CD4-positive, alpha-beta T cell treated with Interleukin-15 for 4 hours (primary cell): ENCODE data around the gene TMEM9.

Experiments used
- DNase-seq: peaks from one replicate; pipeline ENCODE4 v3.0.0-alpha.2; 2020; ENCODE audit warnings: low spot score

Gene TMEM9

DNA sequence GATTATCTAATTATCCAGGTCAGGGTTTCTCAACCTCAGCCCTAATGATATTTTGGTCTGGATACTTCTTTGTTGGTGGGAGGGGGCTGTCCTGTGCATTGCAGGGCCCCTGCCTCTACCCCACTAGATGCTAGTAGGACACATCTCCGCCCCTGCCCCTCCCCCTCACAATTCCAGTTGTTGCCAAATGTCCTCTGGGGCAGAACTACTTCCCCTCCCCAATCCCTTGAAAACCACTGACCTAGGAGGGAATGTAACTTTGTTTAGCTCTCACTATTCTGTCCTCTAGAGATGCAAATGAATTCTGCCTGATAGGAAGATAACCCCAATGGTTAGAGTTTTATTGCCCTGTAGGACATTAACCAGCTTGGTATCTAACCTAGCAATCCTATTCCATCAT is 50.1 kb downstream of the TMEM9 start:
- no peak for DNase-seq

DNA sequence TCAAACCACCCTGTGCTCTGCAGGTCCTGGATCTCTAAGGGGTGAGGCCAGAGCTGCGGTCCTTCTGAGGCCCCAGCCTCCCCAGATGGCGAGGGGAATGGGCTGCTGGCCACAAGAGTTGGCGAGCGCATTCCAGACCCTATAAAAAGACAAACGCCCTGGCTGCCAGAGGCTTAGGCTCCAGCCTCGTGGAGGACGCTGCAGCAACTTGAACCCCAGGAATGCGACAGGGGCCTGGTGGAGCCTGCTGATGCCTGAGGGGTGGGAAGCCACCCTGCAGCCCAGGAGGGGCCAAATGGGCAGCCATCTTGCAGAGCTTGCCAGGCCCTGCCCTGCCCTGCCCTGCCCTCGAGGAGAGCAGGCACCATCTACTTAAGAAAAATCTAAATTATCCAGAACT is 50.6 kb downstream of the TMEM9 start:
- no peak for DNase-seq

DNA sequence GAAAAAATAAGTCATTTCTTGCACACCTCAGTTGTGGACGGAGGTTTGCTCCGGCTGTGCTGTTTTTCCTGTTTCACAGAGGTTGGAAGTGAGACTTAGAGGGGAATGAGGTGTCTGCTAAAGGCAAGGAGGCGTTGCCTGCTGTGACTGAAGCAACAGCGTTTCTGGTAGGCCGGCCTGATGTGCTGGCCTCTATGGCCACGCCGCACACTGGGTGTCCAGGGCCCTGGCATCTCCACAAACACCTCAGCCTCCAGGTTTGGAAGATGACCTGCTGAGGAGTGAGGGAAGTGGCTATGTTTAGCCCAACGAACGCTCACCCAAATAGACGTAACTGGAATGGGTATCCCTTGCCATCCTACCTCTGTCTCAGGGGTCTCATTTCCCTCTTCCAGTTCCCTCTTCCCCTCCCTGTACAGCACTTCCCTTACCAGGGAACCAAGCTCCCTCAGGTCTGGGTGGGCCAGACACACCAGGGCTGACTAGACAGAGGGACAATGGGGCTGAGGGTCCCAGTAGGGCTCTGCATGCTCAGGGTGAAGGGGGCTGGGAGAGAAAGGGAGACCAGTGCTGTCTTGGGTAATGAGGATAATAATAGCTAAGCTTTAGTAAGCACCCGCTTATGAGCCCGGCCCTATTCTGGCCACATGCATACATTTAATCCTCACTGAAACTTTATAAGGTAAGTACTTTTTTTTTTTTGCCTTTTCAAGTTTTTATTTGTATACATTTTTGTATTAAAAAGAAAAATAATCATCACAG is 53.9 kb downstream of the TMEM9 start:
- no peak for DNase-seq

DNA sequence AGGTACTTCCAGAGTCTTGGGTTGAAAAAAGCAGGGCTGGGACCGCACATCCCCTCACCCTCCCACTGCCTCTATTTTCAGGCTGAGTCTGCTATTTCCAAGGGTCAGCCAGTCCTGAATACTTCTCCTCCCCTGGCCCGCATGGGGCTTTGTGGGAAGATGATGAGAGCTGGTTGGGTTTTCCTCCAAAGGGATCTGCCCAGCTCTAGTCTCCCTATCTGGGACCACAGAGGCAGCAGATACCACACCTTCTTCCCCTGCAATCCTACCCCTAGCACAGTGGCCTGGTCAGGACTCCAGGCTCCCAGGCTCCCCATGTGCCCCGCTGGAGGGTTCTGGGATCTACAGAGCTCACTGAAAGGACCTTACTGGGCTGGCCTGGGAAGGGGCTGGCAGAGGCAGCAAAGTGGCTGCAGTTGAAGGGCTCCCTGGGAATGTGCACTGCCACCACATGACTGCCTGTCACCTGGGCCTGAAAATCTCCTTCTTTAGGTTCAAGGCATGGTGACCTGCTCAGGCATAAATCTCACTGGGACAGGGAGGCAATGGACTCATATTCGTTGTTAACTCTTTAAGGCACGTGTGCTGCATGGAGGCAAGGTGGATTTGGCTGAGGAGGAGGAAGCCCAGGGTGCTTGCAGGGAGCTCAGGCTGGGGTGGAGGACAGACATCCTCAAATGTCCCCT is 55.1 kb downstream of the TMEM9 start:
- DNase-seq, result no peak

DNA sequence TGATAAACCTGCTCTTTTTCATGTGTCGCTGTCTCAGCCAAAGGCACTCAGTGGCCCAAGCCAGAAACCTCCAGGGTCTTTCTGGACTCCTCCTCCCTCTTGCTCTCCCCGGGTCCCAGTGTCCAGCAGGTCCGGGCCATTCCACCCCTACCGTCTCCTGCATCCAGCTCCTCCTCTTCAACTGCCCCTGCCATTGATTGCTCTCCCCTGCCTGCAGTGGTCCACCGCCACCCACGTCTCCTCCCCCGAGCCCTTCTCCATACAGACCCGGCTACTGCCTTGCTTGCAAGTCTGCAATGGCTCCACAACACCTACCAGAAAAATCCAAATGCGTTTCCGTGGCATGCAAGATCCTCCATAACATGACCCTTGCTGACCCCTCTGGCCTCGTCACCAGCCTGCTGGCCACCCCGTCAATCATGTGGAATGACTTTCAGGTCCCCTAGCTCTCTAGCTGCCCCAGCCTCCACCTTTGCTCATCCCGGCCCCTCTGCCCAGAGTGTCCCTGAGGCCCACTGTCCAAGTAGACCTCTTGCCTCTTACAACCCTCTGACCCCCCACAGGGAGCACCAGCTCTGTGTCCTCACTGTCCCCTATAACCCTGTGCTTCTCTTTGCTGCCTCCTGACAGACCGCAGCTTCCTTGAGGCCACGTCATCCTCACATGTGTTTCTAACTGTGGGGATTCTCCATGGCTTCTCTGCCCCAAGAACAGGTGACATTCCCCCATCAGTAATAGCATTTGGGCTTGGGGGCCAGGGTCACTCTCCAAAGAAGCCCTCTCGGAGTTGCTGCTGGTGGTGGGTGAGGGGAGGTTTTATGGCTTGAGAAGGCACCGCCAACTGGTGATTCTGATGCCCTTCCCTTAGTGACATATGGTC is 57.1 kb downstream of the TMEM9 start:
- DNase-seq, result no peak

DNA sequence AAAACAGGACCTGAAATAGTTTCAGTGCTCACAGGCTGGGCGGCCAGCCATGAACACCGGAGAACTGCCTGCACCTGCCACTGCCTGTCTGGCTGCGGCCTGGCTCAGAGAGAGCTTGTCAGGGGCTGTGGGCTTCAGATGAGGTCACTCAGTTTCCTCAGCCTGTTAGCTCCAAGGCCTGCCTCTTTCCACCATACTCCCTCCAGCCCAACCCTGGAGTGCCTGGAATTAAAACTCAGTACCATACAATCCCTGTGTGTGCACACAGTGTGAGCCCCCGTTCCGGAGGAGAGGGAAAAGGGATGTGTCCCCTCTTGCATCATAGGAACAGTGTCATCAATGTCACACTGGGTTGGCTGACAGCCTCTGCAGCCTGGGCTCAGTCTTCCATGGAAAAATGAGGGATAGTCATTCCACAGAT is 58.2 kb downstream of the TMEM9 start:
- DNase-seq, result no peak

DNA sequence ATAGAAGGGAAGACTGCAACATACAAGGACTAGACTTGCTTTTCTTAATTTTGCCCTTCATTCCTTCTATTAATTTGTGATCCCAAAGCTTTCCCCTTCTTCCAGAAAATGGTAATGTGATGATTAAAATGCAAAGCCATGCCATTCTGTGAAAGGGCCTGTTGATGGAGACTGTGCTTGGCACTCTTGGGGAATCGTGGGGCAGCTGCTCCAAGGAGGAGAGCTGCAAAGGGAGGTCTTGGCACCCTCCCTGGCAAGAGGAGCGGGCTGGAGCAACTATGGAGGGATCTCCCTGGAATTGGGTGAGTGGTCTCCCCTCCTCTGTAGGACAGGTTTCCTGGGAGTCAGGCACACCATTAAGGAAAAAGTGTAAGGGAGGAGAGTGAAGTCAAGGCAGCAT is 58.7 kb downstream of the TMEM9 start:
- no peak for DNase-seq

DNA sequence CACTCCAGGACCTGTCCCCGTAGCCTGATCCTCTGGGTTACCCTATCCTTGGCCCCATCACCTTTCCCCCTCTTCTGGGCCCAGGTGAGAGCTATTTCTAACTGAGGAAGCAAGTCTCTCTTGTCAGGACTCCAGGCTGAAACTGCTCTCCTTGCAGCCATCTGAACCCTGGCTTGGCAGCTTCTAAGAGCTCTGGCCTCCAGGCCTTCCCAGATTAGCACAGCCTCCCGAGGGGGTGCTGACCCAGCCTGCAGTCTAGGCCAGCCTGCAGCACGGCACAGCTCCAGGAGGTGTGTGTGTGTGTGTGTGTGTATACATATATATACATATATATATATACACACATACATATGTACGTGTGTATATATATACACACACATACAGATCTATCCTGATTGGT is 59.4 kb downstream of the TMEM9 start:
- DNase-seq, result no peak

DNA sequence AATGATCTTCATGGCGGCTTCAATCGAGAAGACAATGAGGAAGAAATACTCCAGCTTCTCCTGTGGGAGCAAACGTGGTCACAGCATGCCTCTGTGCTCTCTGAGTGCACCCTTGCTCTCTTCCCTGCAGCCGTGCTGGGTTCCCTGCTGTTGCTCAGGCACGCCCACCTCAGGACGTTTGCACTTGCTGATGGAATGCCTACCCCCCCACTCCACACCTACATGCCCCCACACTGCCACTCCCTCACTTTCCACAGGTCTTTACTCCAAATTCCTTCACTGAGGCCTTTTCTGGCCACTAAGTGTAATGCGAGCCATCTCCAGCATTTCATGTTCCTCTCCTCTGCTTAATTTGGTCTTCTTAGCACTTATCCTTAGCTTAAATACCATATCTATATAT is 60.3 kb downstream of the TMEM9 start:
- DNase-seq, result no peak

DNA sequence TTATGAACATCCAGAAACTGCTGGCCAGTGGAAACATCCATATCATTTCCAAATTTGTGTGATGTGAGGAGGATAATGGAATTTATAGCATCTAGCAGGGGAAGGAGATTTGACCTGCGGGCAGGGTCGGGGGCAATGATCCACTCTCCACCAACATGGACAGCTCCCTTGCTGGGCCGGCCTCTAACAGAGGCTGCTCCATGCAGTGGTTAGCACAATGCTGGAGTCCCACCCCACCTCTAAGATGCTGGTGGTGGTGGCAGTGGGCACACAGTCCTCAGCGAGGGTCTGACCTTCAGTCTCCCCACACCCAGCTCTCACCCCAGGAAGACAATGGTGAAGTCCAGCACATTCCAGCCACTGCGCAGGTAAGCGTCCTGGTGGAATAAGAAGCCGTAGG is 60.7 kb downstream of the TMEM9 start:
- DNase-seq, result no peak

DNA sequence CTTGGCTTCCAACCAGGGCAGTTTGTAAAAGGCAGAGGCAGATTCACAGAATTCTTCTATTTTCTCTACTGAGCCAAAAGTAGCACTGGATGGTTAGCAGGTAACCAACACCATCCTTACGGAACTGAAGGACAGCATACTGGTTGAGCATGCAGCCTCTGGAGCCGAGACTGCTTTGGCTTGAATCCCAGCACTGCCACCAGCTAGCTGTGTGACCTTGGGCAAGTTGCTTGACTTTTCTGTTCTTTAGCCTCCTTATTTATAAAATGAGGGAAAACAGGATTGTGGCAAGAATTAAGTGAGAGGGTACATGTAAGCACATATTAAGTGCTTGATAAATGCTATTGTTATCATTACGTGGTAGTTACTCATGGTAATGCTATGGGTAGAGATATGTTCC is 61.5 kb downstream of the TMEM9 start:
- DNase-seq, result no peak

DNA sequence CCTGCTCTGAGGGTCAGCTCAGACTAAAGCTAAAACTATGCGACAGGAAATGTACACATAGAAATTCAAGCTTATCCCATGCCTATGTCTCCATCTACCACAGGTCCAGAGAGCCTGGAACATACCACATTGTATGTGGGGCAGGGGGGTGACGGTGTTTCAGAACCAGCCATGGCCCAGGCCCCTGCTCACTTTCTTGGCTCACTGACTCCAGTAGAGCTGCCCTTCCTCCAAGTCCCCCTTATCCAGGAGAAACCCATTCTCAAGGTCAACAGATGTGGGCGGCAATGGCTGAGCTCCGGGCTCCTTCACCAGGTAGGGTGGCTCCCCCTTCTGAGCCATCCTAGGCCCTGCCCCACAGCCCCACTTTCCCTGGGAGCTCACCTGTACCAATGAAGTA is 63.0 kb downstream of the TMEM9 start:
- DNase-seq, result no peak

DNA sequence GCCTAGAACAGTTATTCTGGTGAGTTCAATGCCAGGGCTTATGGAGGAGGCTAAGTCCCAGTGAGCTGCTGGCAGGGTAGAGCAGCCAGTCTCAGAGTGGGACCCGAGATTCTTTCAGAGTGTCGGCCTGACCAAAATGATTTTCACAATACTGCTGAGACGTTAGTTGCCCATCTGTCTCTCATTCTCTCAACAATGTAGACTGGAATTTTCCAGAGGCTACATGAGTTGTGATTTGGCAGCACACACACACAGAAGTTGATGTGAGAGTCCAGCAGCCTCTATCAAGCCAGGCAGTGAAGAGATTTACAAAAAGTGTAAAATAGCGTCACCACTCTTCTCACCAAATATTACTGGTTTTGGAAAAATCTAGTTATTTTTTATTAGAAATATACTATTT is 63.7 kb downstream of the TMEM9 start:
- no peak for DNase-seq

DNA sequence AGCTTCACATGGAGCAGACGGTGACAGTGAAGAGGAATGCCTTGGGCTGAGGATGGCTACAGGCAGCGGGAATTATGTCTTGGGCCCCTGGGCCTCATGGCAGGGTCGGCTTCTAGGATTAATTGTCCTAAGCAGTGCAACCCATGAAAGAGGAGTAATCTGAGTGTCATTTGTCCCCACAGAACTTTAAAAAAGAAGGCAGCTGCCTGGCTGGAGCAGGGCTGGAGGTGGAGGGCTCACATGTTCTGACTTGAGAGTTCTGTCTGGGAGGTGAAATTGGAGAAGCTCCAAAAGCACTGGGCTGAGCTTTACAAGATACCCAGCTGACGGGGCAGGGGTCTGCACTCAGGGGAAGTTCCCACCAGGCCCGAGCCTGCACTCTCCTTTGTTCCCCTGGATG is 64.7 kb downstream of the TMEM9 start:
- no peak for DNase-seq

DNA sequence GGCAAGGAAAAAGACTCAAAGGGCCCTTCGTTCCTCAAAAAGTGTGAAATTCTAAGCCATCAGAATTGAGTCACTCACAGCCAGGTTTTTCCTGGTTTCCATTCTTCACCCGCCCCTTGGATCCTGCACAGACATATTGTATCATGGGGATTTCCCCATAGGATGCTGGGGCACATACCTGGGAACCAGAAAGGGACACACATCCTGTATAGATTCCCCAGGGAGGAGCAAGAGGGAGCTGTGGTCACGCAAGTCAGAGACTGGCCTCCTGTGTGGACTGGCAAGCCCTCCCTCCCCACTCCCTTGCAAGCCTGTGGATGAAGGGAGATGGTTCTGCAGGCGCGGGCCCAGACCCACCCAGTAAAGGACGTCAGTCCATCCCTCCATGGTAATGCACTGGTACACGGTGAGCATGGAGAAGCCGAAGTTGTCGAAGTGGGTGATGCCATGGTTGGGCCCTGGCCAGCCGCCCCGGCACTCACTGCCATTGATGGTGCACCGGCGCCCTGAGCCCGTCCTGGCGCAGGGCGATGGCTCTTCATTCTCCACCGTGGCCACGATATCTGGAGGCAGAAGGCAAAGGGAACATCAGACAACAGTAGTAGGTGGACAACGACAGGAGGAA is 65.3 kb downstream of the TMEM9 start:
- no peak for DNase-seq

DNA sequence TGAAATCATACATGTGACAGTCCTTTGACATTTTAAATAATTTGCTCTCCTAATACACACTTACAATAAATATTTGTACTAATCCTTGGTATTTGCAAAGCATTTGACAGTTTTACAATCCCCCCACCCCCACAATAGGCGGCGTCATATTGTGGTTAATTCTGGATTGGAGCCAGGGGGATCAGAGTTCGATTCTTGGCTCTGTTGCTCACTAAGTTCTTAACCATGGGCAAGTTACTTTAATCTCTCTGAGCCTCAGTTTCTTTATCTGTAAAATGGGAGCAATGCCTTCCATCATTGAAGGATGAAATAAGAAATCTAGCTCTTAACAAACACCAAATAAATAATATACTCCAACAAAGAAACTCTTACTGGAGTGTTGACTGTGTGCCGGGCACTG is 65.9 kb downstream of the TMEM9 start:
- DNase-seq, result no peak

DNA sequence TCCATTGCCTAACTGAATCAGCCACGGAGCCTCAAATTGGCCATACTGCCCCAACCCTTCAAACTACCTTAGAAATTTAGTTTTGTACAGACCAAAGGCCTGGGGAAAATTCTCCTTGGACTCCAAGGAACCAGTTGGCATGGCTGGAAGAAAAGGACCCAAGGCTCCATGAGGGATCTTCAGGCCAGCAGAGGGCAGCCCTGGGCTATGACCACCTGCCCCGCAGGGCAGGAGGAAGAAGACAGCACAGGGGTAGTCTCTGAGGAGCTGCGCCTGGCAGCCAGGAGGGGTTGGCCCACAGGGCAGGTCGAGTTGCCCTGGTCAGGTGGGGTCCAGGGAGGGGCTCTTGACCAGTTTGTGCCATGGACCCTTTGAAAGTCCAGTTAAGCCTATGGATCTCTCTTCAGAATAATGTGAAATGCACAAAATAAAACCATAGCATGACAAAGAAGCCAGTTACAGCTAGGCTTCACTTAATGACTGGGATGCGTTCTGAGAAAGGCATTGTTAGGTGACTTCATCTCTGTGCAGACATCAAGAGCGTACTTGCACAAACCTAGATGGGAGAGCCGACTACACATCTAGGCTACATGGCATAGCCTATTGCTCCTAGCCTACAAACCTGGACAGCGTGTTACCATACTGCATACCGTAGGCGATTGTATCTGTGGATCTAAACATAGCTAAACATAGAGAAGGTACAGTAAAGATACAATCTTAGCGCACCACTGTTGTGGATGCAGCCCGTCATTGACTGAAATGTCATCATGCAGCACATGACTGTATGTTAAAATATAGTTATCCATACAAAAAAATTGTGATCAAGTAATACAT is 68.2 kb downstream of the TMEM9 start:
- peak; percentile 18 for DNase-seq
